ENCODE results near the gene C22orf23. TPM values are rescaled to one million over a fixed set of nuclear protein-coding genes. Genes with fewer than 3 reads are reported as not detected.

The C22orf23 gene
- total RNA-seq = under 1 TPM in 1 of 4 donors, not detected in 3; 0.21 TPM

DNA sequence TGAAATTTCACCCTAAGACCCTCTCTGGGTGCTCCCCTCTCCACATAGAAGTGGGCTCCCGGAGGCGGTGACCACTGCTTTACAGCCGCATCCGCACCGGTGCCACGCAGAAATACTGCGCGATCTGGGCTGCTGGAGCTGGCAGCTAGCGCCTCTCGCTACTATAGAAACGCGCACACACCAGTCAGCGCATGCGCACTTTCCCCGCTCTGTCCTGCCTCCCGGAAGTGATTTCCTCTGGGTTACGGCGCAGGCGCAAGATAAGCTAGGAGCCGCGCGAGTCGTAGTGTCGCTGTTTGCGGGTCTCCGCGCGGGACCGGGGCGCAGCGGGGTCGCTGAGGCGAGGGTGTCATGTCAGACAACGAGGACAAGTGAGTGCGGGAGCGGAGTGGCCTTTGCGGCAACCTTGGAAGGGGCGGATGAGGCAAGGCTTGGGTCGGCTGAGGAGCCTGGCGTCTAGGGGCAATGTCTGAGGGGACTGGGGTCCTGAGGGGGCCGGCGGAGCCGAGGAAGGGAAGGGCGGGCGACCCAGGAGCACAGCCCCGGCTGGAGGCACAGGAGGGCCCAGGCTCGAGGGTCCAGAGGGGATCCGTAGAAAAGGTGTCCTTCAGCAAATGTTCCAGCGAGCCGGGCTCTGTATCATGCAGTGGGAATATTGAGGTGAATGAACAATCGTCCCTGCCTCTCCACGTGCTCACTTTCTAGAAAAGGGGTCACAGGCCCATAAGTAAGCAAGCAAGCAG, at the start of gene C22orf23, which contains the start of gene POLR2F:
Gene C22orf23, minus strand, starts transcription at position 165 of the 743 bp plus-strand sequence. CDS start 452 bp downstream, outside the sequence.
Gene POLR2F, plus strand, starts transcription at position 263 of the 743 bp plus-strand sequence. Its CDS starts 89 bp downstream, at position 352.
- Histone ChIP-seq H3K27ac (peak within 1 kb of the TSS in 3 of 4 donors; percentile 36 to 87 (median 79)), H3K4me3 (peak within 1 kb of the TSS; percentile 60 to 92 (median 71)), H3K27me3 (no peaks in the 10 kb centered on the region), H3K36me3 (peaks cover 0 to 31% (median 8%) of the 10 kb centered on the region in 3 donors), H3K4me1 (peaks cover 0 to 47% (median 14%) of the 10 kb centered on the region in 4 donors), H3K9me3 (no peaks in the 10 kb centered on the region)
- peak; percentile 90 to 92 for DNase-seq (ENCODE audit: low spot score in 2 of 2)
- peak in 1 of 2 donors; percentile 61 for TF ChIP-seq POLR2A (IDR thresholded peaks at IDR 0.05)
- no peak for TF ChIP-seq CTCF (IDR thresholded peaks at IDR 0.05)
- peak; percentile 71 to 90 for TF ChIP-seq EP300 (IDR thresholded peaks at IDR 0.05)
- WGBS, 2 donors = 1% methylated on average over 39 to 40 of the region's 52 CpGs

DNA sequence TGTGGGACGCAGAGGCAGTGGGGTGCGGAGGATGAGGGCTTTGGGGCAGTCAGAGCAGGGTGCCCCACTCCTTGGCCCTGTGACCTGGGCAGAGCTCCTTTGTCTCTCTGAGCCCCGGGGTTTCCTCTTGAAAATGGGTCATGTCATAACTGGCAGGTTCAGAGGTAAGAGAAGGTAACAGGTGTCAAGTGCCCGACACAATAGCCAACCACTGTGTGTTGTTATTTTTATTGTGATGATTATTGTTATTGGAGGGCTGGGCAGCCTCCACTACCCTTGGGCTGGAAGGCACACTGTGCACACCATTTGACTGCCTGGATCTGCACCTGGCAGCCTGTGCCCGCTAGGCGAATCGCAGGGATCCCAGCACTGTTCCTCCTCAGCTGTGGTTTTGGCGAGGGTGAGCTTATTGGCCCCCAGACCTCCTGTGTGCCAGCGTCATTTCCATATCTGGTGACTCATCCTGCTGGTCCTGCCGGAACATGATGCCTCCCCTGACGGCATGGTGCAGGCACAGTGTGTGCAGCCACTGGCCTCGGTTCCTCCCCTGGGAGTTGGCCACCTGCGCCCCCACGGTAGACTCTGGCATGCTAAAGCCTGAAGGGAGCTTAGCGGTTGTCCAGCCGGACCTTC, 46.4 kb upstream of the C22orf23 start:
- Histone ChIP-seq H3K9me3 (no peaks in the 10 kb centered on the region), H3K36me3 (peaks cover 0 to 5% (median 0%) of the 10 kb centered on the region in 3 donors), H3K4me3 (no peak overlapping the region), H3K27ac (peak overlapping the region; percentile 77 to 97 (median 88)), H3K27me3 (no peaks in the 10 kb centered on the region), H3K4me1 (peaks cover 0 to 79% (median 20%) of the 10 kb centered on the region in 4 donors)
- TF ChIP-seq CTCF (IDR thresholded peaks at IDR 0.05) = no peak
- peak in 1 of 2 donors; percentile 86 for TF ChIP-seq EP300 (IDR thresholded peaks at IDR 0.05)
- TF ChIP-seq POLR2A (IDR thresholded peaks at IDR 0.05) = peak; percentile 36 to 50
- no peak for DNase-seq (ENCODE audit: low spot score in 2 of 2)
- WGBS, 2 donors = 44 to 51% methylated on average over 10 to 16 of the region's 16 CpGs

- TF ChIP-seq EP300 (IDR thresholded peaks at IDR 0.05) (no peak), POLR2A (IDR thresholded peaks at IDR 0.05) (no peak), CTCF (IDR thresholded peaks at IDR 0.05) (no peak)
- H3K4me3 ChIP-seq = no peak overlapping the region
- no peak for DNase-seq (ENCODE audit: low spot score in 2 of 2)
- no peaks in the 10 kb centered on the region for H3K9me3 ChIP-seq
- H3K27ac ChIP-seq = peak overlapping the region; percentile 77 to 97 (median 88)
- H3K27me3 ChIP-seq = no peaks in the 10 kb centered on the region
- 38 to 62% methylated on average over 9 of the region's 10 CpGs for WGBS, 2 donors
- H3K4me1 ChIP-seq = peaks cover 0 to 78% (median 19%) of the 10 kb centered on the region in 4 donors
- peaks cover 0 to 11% (median 0%) of the 10 kb centered on the region in 3 donors for H3K36me3 ChIP-seq
These were observed 45.8 kb upstream of the C22orf23 start for GRCh38 chr22:37999236-37999635.

DNA sequence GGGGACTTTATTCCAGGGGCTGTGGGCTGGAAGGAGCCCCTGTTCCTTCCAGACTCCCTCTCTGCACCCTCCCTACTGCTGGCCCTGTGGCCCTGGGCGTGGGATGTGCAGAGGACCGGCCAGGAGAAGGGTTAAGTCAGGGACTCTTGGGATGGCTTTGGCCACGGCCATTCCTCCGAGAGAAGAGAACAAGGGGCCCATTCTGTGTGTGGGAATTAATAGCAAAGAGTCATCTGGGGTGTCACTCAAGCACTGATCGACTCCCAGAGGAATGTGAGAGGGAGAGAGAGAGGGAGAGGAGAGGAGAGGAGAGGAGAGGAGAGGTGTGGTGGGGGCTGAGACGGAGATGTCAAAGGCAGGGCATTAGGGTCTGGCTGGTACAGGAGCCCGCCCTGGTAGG, 45.1 kb upstream of the C22orf23 start:
- no peak for DNase-seq (ENCODE audit: low spot score in 2 of 2)
- TF ChIP-seq EP300 (IDR thresholded peaks at IDR 0.05) (peak in 1 of 2 donors; percentile 69), CTCF (IDR thresholded peaks at IDR 0.05) (no peak), POLR2A (IDR thresholded peaks at IDR 0.05) (peak in 1 of 2 donors; percentile 35)
- H3K27me3 ChIP-seq = no peaks in the 10 kb centered on the region
- 27 to 28% methylated on average over 7 of the region's 7 CpGs for WGBS, 2 donors
- H3K36me3 ChIP-seq = peaks cover 0 to 16% (median 0%) of the 10 kb centered on the region in 3 donors
- H3K4me1 ChIP-seq = peaks cover 0 to 71% (median 19%) of the 10 kb centered on the region in 4 donors
- peak overlapping the region; percentile 77 to 97 (median 88) for H3K27ac ChIP-seq
- H3K9me3 ChIP-seq = no peaks in the 10 kb centered on the region
- peak overlapping the region in 1 of 4 donors; percentile 9 for H3K4me3 ChIP-seq

Measured in tibial nerve (tissue), 4 donors.